ENCODE results near the gene LYAR. TPM values are rescaled to one million over a fixed set of nuclear protein-coding genes. Genes with fewer than 3 reads are reported as not detected.

The LYAR gene
- total RNA-seq, 1 donor from 2014 or later = 12.5 TPM

DNA sequence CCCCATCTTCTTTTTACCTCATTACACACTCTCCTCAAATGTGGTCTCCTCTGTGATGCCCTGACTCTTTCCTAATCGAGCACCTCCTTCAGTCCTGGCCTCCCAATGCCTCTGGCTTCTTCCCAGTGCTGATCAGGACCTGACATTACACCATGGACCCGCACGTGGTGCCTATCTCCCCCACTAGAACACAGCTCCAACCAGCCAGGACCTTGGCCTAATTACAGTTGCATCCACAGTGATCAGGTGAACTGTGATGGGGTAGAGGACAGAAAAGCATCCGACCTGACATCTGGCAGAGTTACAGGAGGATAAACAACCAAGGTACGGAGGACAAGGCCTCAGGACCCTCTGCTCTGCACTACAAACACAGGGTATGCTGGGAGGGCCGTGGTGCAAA, 12.4 kb downstream of the LYAR start:
- Histone ChIP-seq H3K36me3 (peaks cover 92% of the 10 kb centered on the region), H3K4me3 (no peak overlapping the region), H3K27me3 (ENCODE audit: low read depth) (no peaks in the 10 kb centered on the region), H3K4me1 (no peaks in the 10 kb centered on the region), H3K9me3 (replicated peaks) (no peaks in the 10 kb centered on the region), H3K27ac (replicated peaks) (no peak overlapping the region)
- intact Hi-C loops (cut with micrococcal nuclease) = no loop called here
- TF ChIP-seq, protein P1, sequence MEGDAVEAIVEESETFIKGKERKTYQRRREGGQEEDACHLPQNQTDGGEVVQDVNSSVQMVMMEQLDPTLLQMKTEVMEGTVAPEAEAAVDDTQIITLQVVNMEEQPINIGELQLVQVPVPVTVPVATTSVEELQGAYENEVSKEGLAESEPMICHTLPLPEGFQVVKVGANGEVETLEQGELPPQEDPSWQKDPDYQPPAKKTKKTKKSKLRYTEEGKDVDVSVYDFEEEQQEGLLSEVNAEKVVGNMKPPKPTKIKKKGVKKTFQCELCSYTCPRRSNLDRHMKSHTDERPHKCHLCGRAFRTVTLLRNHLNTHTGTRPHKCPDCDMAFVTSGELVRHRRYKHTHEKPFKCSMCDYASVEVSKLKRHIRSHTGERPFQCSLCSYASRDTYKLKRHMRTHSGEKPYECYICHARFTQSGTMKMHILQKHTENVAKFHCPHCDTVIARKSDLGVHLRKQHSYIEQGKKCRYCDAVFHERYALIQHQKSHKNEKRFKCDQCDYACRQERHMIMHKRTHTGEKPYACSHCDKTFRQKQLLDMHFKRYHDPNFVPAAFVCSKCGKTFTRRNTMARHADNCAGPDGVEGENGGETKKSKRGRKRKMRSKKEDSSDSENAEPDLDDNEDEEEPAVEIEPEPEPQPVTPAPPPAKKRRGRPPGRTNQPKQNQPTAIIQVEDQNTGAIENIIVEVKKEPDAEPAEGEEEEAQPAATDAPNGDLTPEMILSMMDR (IDR thresholded peaks at IDR 0.05; ENCODE audit: borderline replicate concordance) = no peak
- DNase-seq = no peak

DNA sequence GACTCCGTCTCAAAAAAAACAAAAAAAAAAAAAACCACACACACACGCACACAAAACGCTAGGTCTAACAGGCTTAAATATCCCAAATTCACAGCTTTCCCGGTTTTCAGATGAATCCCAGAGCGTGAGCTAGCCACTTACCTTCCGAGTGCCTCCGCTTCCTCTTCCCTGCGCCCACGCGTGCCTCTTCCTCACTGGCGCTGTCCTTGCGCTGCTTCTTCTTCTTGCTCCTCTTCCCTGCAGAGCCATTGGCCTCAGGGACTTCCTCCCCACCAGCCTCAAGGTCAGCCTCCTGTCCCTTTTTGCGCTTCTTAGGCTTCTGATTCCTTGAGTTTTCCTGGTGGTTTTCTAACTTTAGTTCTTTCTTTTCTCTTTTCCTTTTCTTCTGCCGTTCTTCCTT, 15.7 kb downstream of the LYAR start:
- Histone ChIP-seq H3K4me1 (no peaks in the 10 kb centered on the region), H3K27me3 (ENCODE audit: low read depth) (no peaks in the 10 kb centered on the region), H3K36me3 (peaks cover 82% of the 10 kb centered on the region), H3K4me3 (no peak overlapping the region), H3K27ac (replicated peaks) (no peak overlapping the region), H3K9me3 (replicated peaks) (no peaks in the 10 kb centered on the region)
- intact Hi-C loops (cut with micrococcal nuclease) = no loop called here
- no peak for DNase-seq
- TF ChIP-seq, protein P1 (IDR thresholded peaks at IDR 0.05; ENCODE audit: borderline replicate concordance) = no peak

DNA sequence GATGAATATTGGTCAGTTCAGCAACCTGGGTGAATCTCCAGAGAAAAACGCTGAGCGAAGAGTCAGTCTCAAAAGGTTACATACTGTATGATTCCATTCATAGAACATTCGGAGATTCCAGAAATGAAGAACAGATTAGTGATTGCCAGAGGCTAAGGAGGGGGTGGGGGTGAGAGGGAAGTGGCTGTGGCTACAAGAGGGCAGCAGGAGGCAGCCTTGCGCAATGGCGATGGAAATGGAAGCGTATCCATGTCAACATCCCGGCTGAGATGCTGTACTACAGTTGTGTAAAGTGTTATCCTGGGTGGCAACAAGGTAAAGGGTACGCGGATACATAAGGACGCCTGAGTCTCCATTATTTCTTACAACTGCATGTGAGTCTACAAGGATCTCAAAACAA, 18.0 kb downstream of the LYAR start:
- no peak overlapping the region for H3K4me3 ChIP-seq
- no peaks in the 10 kb centered on the region for H3K27me3 ChIP-seq (ENCODE audit: low read depth)
- H3K36me3 ChIP-seq = peaks cover 83% of the 10 kb centered on the region
- intact Hi-C loops (cut with micrococcal nuclease) = no loop called here
- no peaks in the 10 kb centered on the region for H3K9me3 ChIP-seq (replicated peaks)
- no peaks in the 10 kb centered on the region for H3K4me1 ChIP-seq
- TF ChIP-seq, protein P1 (IDR thresholded peaks at IDR 0.05; ENCODE audit: borderline replicate concordance) = no peak
- H3K27ac ChIP-seq (replicated peaks) = no peak overlapping the region
- no peak for DNase-seq

DNA sequence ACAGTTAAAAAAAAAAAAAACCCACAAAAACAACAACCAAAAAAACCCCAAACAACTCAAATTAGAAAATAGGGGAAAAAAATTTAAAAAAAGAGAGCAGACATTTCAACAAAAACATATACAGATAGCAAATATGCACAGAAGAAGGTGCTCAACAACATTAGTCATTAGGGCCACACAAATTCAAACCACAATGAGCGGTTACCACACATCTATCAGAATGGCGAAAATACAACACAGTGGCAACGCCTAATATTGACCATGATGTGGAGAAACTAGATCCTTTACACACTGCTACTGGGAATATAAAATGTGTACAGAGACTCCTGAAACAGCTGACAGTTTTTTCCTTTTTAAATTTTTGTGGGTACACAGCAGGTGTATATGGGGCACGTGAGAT, 19.4 kb downstream of the LYAR start:
- Histone ChIP-seq H3K27ac (replicated peaks) (no peak overlapping the region), H3K27me3 (ENCODE audit: low read depth) (no peaks in the 10 kb centered on the region), H3K9me3 (replicated peaks) (no peaks in the 10 kb centered on the region), H3K36me3 (peaks cover 75% of the 10 kb centered on the region), H3K4me3 (no peak overlapping the region), H3K4me1 (no peaks in the 10 kb centered on the region)
- DNase-seq = no peak
- intact Hi-C loops (cut with micrococcal nuclease) = no loop called here
- TF ChIP-seq, protein P1 (IDR thresholded peaks at IDR 0.05; ENCODE audit: borderline replicate concordance) = no peak

DNA sequence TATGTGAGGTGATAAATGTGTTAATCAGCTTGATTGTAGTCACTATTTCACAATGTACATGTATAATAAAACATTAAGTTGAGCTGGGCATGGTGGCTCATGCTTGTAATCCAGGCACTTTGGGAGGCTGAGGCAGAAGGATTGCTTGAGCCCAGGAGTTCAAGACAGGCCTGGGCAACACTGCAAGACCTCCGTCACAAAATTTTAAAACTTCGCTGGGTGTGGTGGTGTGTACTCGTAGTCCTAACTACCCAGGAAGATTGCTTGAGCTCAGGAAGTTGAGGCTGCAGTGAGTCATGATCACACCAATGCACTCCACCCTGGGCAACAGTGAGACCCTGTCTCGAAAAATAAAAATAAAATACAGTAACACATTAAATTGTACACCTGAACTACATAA, 20.1 kb downstream of the LYAR start:
- Histone ChIP-seq H3K4me3 (no peak overlapping the region), H3K27ac (replicated peaks) (peak overlapping the region; percentile 25), H3K4me1 (no peaks in the 10 kb centered on the region), H3K9me3 (replicated peaks) (no peaks in the 10 kb centered on the region), H3K36me3 (peaks cover 68% of the 10 kb centered on the region), H3K27me3 (ENCODE audit: low read depth) (no peaks in the 10 kb centered on the region)
- intact Hi-C loops (cut with micrococcal nuclease) = no loop called here
- TF ChIP-seq, protein P1 (IDR thresholded peaks at IDR 0.05; ENCODE audit: borderline replicate concordance) = no peak
- DNase-seq = no peak

DNA sequence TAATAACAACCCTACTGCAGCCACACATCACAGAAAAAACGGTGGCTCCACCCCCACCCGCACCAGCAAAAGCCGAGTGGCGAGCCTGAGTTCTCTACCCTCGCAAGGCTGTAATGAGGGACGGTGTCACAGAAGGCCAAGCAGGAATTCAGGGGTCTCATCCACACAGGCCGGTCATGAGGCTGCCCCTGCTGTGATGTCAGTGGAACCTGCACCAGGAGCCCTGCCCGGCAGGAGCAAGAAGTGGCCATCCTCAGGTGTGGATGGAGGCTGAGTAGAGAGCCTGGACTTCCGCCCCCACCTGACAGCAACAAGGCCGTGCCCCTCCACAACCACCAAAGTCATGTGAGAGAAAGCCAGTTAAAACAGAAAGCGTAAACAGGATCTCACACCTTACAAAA, 20.6 kb downstream of the LYAR start:
- H3K4me3 ChIP-seq = no peak overlapping the region
- intact Hi-C loops (cut with micrococcal nuclease) = no loop called here
- H3K27me3 ChIP-seq (ENCODE audit: low read depth) = no peaks in the 10 kb centered on the region
- TF ChIP-seq, protein P1 (IDR thresholded peaks at IDR 0.05; ENCODE audit: borderline replicate concordance) = no peak
- peaks cover 63% of the 10 kb centered on the region for H3K36me3 ChIP-seq
- H3K27ac ChIP-seq (replicated peaks) = peak overlapping the region; percentile 25
- H3K4me1 ChIP-seq = no peaks in the 10 kb centered on the region
- H3K9me3 ChIP-seq (replicated peaks) = no peaks in the 10 kb centered on the region
- DNase-seq = no peak
